K562 (cell line): ENCODE measurements around the gene ANP32B. TPM values are rescaled to one million over a fixed set of nuclear protein-coding genes. Genes with fewer than 3 reads are reported as not detected.

ENCODE experiments used
- CBFB ChIP-seq: sonication (generic); formaldehyde crosslinking; IDR thresholded peaks from 2 replicates; pipeline ENCODE4 v1.4.0; 2020; ENCODE audit warnings: mild to moderate bottlenecking, missing genetic modification reagents
- CREB5 ChIP-seq: fragments of 250-450 bp; sonication (Bioruptor Pico); IDR thresholded peaks from 2 replicates; pipeline ENCODE4 v1.5.0; 2020; ENCODE audit warnings: mild to moderate bottlenecking
- CXXC5 ChIP-seq: fragments of 250-450 bp; sonication (Bioruptor Pico); IDR thresholded peaks from 2 replicates; pipeline ENCODE4 v1.8.0; 2022; ENCODE audit warnings: inconsistent platforms, mild to moderate bottlenecking, moderate library complexity
- DNMT1 ChIP-seq: fragments of 450-650 bp; IDR thresholded peaks from 2 replicates; pipeline ENCODE4 v1.6.1; 2016; ENCODE audit warnings: antibody characterized with exemption, mild to moderate bottlenecking
- ETV6 ChIP-seq, 3 experiments: fragments of 150-350 bp in 1 of 3; sonication (generic) in 1 of 3; formaldehyde crosslinking in 1 of 3; IDR thresholded peaks; 2 replicates each; pipeline versions ENCODE4 v1.6.1 to v1.8.0; 2014 to 2022; ENCODE audit warnings: borderline replicate concordance in 2 of 3, low read depth in 2 of 3, antibody characterized with exemption in 1 of 3, low read length in 1 of 3, mild to moderate bottlenecking in 1 of 3, missing genetic modification reagents in 1 of 3
- KLF16 ChIP-seq: IDR thresholded peaks from 2 replicates; pipeline ENCODE4 v1.6.1; 2016; ENCODE audit warnings: antibody characterized with exemption
- MTA2 ChIP-seq: fragments of 450-650 bp; IDR thresholded peaks from 2 replicates; pipeline ENCODE4 v1.6.1; 2016; ENCODE audit warnings: low read depth
- MYBL2 ChIP-seq, 2 experiments: fragments of 450-650 bp in 1 of 2; sonication (generic) in 1 of 2; formaldehyde crosslinking in 1 of 2; IDR thresholded peaks; 2 replicates each; pipeline versions ENCODE4 v1.6.1 to v1.8.1; 2017 to 2022; ENCODE audit warnings: borderline replicate concordance in 1 of 2, inconsistent platforms in 1 of 2, low read depth in 1 of 2, mild to moderate bottlenecking in 1 of 2, missing genetic modification reagents in 1 of 2, moderate library complexity in 1 of 2
- OTX1 ChIP-seq: fragments of 450-650 bp; formaldehyde crosslinking; IDR thresholded peaks from 2 replicates; pipeline ENCODE4 v1.4.0; 2022; ENCODE audit warnings: mild to moderate bottlenecking
- PML ChIP-seq: IDR thresholded peaks from 2 replicates; pipeline ENCODE4 v1.6.1; 2012; ENCODE audit warnings: low read length, inconsistent platforms
- POLR3G ChIP-seq: IDR thresholded peaks from 2 replicates; pipeline ENCODE4 v1.6.1; 2011; ENCODE audit not compliant: insufficient read length, insufficient replicate concordance; ENCODE audit errors: extremely low read depth
- RBM39 ChIP-seq: fragments of 200-400 bp; formaldehyde crosslinking; optimal IDR thresholded peaks from 2 replicates; pipeline ENCODE3; 2018; ENCODE audit warnings: low read depth, low read length
- SAFB ChIP-seq: fragments of 200-400 bp; formaldehyde crosslinking; IDR thresholded peaks from 2 replicates; pipeline ENCODE4 v1.6.1; 2017; ENCODE audit warnings: low read depth, low read length, borderline replicate concordance
- SAP30 ChIP-seq: fragments of 200-600 bp; sonication (generic); IDR thresholded peaks from 2 replicates; pipeline ENCODE4 v1.6.1; 2012; ENCODE audit warnings: borderline replicate concordance, low read depth, mild to moderate bottlenecking, moderate library complexity, low read length, control low read depth, inconsistent platforms; ENCODE audit not compliant: insufficient read depth, poor library complexity, severe bottlenecking
- TBP ChIP-seq: optimal IDR thresholded peaks from 2 replicates; pipeline ENCODE3; 2011; ENCODE audit warnings: low read depth, low read length, improper control_type of control experiment
- ZBTB17 ChIP-seq: fragments of 450-650 bp; formaldehyde crosslinking; IDR thresholded peaks from 2 replicates; pipeline ENCODE4 v1.4.0; 2020; ENCODE audit warnings: mild to moderate bottlenecking
- ZNF165 ChIP-seq: fragments of 250-450 bp; sonication (Bioruptor Pico); IDR thresholded peaks from 2 replicates; pipeline ENCODE4 v1.4.0; 2020; ENCODE audit warnings: borderline replicate concordance
- ZNF217 ChIP-seq: sonication (generic); formaldehyde crosslinking; IDR thresholded peaks from 2 replicates; pipeline ENCODE4 v1.8.0; 2022; ENCODE audit warnings: mild to moderate bottlenecking, missing genetic modification reagents
- ZNF282 ChIP-seq: sonication (generic); formaldehyde crosslinking; IDR thresholded peaks from 2 replicates; pipeline ENCODE4 v1.8.1; 2023; ENCODE audit warnings: missing genetic modification reagents
- ZNF398 ChIP-seq: fragments of 250-450 bp; sonication (Bioruptor Pico); IDR thresholded peaks from 2 replicates; pipeline ENCODE4 v1.8.0; 2021; ENCODE audit warnings: moderate library complexity, mild to moderate bottlenecking, inconsistent platforms
- ZNF436 ChIP-seq: fragments of 250-450, 450-650 bp; sonication (Bioruptor Pico); formaldehyde crosslinking; IDR thresholded peaks from 2 replicates; pipeline ENCODE4 v1.7.0; 2020; ENCODE audit warnings: mild to moderate bottlenecking
- ZZZ3 ChIP-seq: fragments of 450-650 bp; IDR thresholded peaks from 2 replicates; pipeline ENCODE4 v1.6.1; 2016; ENCODE audit warnings: antibody characterized with exemption, mild to moderate bottlenecking, moderate library complexity
- polyA plus RNA-seq, 8 experiments: library from polyadenylated mRNA; depleted of rRNA in 4 of 8; stranded (reverse) in 5 of 8; unstranded in 3 of 8; fragments of >200 nt; fragmentation: Nextera tagmentation in 2 of 8; fragmentation: Illumina TruSeq in 1 of 8; extraction: Ambion mirVana in 2 of 8; extraction: Trizol in 1 of 8; gene quantifications; 2 replicates each; pipeline versions ENCODE4 v1.2.1 to v1.2.3, GENCODE V29; 2011 to 2014; ENCODE audit warnings: inconsistent platforms in 1 of 8, missing spikeins in 1 of 8
- total RNA-seq, 7 experiments: library from RNA; depleted of rRNA in 6 of 7; stranded (reverse); fragments of >200 nt in 6 of 7; fragmentation: Illumina TruSeq in 2 of 7; extraction: Trizol in 2 of 7; gene quantifications; 2 replicates each; pipeline versions ENCODE4 v1.2.1 to v1.2.3, GENCODE V29; 2011 to 2021; ENCODE audit warnings: low replicate concordance in 1 of 7

Gene ANP32B
- total and polyA plus RNA-seq, 9 of the 15 experiments (the other 6 are each of a cell fraction or from before 2014, with no cell fraction given): 68.9 to 815 (median 141) TPM

DNA sequence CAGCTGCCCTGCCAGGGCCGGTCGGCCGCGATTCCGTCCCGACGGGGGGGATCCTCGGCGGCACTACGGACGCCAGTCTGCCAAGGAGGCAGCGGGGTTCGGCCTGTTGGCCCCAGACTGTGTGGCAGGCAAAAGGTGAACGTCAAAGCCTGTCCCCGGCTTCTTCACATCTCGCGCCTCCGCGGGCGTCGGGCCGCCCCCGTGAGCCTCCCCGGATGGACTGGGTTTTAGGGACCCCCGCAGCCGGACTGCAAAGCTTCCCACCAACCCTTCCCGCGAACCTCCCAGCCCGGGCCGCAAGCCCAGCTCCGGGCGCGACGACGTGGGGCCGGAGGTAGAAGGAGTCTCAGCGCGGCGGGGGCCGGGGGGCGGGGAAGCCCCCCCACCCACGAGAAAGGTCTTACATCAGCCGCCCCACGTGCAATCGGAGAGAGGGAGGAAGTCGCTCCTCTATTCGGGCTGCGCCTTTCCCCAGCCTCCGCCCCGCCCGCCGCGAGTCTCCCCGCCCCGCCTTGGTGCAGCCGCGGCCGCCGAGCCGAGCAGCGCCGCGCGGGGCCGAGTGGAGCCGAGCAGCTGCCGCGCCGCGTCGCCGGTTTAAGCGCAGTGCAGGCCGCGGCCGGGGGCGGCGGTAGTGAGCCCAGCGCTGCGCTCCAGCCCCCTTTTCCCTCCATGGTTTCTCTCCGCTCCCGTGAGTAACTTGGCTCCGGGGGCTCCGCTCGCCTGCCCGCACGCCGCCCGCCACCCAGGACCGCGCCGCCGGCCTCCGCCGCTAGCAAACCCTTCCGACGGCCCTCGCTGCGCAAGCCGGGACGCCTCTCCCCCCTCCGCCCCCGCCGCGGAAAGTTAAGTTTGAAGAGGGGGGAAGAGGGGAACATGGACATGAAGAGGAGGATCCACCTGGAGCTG is at the start of gene ANP32B (continued):
- TF ChIP-seq MYBL2 (IDR thresholded peaks at IDR 0.05; ENCODE audit: low read depth): no peak
- peak; percentile 62; the same call in 1 of the 2 replicates for TF ChIP-seq MYBL2 (CRISPR knock-in tag; IDR thresholded peaks at IDR 0.05; ENCODE audit: borderline replicate concordance)
- peak; percentile 69 for TF ChIP-seq PML
- peak; percentile 98 for TF ChIP-seq ZBTB17
- TF ChIP-seq ZNF165 (CRISPR knock-in tag): no peak
- no peak for TF ChIP-seq MTA2
- TF ChIP-seq ETV6 (IDR thresholded peaks at IDR 0.05; ENCODE audit: borderline replicate concordance in 1 of 2, low read depth in 2 of 2, low read length in 1 of 2): no peak
- TF ChIP-seq ETV6 (CRISPR knock-in tag; IDR thresholded peaks at IDR 0.05; ENCODE audit: borderline replicate concordance): peak; percentile 73; the same call in 1 of the 2 replicates
- peak; percentile 56; the same call in 1 of the 2 replicates for TF ChIP-seq CBFB (CRISPR knock-in tag)
- peak; percentile 59 for TF ChIP-seq SAP30
- TF ChIP-seq OTX1: peak; percentile 47
- no peak for TF ChIP-seq ZNF217 (CRISPR knock-in tag)
- TF ChIP-seq TBP: no peak
- TF ChIP-seq ZNF436 (CRISPR knock-in tag): no peak
- no peak for TF ChIP-seq POLR3G
- no peak for TF ChIP-seq ZNF398 (CRISPR knock-in tag)
- TF ChIP-seq CREB5: no peak
- TF ChIP-seq SAFB: 0 out of 2 replicates have a peak, but pooled peaks have one; percentile 14
- TF ChIP-seq KLF16: 0 out of 2 replicates have a peak, but pooled peaks have one; percentile 24
- TF ChIP-seq ZNF282: peak; percentile 91; the same call in 1 of the 2 replicates
- TF ChIP-seq ZZZ3: no peak
- TF ChIP-seq CXXC5 (CRISPR knock-in tag): peak; percentile 85
- no peak for TF ChIP-seq RBM39
- no peak for TF ChIP-seq DNMT1
